NCI-H82 (cell line): ENCODE results near the gene LRRTM1.

Experiments
- DNase-seq: peaks from one replicate; lab custom pipeline; 2025; lab: John Stamatoyannopoulos, UW

LRRTM1 gene

DNA sequence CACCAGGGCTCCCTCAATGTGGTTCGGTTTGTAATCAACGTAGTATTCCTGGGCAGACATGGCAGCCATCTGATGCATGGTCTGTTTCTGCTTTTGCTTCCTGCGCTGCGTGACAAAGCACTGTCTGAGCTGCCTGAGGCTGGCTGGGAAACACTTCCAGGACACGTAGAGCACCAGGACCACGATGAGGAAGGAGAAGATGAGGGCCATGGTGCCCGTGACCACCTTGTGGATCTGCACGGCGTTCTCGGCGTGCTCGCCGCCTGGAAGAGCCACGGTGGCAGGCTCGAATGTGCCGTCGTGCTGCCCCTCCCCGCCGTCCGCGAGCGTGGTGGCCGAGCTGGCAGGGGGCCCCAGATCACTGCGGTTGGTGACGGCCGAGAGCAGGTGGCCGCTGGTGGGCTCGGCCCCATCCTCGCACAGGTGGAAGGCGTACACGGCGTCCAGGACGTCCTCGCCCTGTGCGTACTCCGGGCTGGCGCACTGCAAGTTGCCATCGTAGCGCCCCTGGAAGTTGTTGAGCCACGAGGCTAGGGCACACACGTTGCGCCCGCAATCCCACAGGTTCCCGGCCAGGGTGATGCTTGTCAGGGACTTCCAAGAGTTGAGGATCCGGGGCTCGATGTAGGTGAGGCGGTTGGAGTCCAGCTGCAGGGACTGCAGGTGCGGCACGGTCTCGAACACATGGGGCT lies 2.1 kb downstream of the LRRTM1 start:
- peak; percentile 53 for DNase-seq

DNA sequence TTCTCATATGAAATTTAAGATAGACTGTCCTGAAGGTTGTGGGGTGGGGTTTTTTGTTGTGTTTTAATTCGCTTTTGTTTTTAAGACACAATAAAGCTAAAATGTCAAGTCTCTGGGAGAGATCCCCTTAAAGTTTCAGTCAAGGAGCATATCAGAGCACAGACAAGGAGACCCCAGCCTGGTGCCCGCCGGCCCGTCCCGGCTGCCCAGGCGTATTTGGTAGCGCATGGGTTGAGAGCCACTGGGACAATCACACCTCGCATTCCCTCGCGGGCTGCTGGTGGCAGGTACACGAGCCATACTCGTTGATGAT lies 2.6 kb downstream of the LRRTM1 start:
- DNase-seq = no peak

DNA sequence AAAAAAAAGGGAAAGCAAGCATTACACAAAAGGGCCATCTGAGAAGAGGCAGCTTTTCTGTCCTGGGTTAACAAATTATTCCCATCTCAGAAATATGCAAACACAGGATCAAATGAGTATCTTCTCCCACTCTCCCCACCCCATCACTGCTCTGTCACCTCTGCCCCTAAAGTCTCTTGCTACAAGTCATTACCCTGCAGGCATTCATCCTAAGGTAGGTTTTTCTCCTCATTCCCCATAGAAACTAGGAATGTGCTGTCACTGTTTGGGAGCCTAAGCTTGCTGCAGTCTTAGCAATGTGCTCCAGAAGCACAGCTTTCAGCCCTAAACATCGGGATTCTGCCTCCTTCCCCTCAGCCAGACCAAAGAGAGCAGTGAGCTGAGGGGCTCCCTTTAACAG lies 3.6 kb downstream of the LRRTM1 start:
- DNase-seq = peak; percentile 18

DNA sequence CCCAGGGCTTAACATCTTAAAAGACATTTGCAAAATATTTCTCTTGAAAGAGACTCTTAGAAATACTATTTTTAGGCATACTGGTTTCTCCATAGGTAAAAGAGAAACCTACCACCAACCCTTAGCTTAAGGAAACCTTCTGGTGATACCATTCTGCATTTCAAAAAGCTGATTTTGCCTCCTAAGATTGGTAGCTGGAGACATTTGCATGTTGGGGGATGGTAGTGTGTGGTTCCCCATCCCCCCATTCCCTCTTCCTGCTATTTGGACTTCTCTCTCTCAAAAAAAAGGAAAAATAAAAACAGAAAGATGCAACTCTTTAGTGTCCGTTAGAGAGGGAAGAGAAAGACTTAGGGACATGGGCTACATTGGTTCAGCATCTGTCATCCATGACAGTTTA lies 4.2 kb downstream of the LRRTM1 start:
- DNase-seq = no peak

DNA sequence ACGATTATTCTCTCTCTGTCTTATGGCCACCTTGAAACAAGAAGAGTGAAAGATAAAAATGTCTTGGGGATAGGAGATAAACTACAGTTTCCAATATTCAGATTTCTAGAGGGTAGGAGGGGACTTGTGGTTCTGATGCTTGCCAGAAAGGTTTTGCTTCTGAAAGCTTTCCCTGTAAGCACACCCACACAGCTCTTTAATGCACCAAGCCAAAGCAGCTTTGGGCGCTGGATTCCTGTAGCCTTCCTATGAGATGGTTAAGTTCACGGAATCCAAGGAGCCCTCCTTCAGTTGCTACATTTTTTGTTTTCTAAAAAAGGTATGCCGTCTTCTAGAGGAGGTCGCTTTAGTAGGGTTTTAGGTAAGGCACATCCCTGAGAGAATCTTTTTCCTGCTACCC lies 4.9 kb downstream of the LRRTM1 start:
- DNase-seq = peak; percentile 38

DNA sequence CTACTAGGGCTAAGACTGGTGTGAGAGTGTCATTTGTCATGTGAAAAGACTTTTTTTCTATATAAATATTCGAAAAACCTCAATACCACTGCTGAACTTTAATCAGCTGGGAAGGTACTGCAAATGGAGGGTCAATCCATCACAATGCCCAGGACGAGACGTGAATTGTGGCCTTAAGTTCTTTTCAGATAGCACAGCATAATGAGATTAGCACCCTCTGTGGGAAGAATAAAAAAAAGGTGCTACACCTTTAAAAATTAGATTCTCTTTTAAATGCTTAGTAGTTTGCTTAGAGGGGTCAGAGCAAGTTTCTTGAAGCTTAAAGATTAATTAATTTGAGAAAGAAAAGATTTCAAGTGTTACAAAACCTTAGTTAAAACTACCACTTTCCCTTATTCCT lies 5.6 kb downstream of the LRRTM1 start:
- DNase-seq = peak; percentile 40

DNA sequence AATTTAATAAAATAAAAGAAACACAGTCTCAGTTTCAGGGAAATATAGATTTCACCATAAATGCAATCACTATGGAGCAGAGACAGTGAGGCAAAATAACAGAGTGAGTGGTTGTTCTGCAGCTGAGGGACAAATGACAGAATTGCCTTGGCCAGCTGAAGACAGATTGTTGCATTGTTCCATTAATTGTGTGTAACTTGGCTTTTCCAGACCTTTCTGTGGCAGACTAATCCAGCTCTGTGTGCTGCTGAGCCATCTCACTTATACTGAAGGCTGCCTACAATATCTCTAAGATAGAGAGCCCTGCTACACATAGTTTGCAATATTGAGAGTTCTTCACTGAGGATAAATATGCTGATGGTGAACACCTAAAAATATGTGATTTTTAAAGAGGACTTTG lies 11.5 kb downstream of the LRRTM1 start:
- peak; percentile 38 for DNase-seq

DNA sequence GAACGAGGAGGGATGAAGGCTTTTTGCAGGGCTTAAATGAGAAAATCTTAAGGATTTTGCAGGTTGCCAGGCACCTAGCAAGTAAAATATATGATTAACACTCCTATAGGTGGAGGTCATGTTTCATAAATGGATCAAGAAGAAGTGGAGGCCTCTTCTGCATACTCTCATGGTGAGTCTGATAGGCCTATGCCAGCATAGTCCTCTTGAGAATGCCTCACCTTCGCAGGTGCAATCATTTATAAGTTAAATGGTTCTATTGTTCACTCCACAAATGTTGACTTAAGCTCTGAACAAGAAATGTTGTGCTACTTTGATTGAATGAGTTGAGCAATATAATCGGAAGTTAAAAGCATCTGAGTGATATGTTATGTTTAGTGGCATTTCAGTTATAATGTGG lies 12.1 kb downstream of the LRRTM1 start:
- DNase-seq = no peak

DNA sequence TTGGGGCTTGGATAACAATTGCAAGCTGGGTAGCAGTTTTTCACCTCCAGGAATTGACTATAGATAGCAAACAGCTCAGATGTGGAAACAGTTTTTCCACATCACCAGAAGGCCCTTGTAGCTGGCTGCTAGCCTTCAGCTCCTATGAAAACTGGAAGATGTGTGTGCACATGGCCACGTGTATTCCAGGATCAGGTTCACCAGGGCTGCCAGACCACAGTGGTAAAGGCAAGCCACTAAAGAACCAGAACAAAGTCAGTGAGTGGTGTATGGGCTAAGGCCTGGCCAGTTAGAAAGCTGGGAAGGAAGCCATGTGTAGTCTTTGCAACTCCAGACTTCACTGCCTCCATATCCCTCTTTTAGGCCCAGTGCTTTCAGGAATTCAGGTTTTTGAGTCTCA lies 12.9 kb downstream of the LRRTM1 start:
- DNase-seq = no peak

DNA sequence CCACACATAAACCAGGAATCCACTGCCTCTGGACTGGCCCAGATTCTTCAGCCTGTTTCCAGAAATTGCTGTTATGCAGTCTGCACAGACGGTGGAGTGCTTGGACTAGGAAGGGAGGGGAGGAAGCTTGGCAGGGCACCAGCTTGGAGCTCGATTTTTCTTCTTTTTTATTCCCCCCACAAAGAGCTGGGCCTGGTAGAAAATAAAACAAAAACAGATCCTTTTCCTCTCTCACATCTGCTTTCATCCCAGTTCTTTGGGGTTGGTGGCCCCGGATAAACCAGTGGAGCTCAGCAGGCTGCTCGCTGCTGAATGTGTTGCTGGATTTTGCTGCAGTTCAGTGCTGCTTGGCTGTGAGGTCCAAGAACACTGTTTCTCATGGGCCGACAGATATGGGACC lies 16.0 kb downstream of the LRRTM1 start:
- DNase-seq = peak; percentile 37

DNA sequence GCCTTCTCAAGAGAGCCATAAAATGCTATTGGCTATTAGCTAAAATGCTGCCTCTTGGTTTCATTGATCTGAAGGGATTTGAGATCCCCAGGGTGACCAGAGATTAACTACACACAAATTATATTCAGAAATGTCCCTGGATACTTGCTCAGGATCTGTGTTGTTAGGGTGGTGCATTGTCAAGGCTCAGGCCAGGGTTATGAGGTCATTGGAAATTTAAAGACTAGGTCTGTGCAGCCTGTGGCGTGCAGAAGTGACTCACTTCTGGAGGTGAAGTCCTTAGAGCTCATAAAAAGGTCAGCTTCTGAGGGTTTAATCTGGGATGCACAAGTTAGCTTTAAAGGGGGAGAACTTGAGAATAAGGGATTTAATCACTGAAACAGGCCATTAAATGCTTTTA lies 23.5 kb downstream of the LRRTM1 start:
- no peak for DNase-seq

DNA sequence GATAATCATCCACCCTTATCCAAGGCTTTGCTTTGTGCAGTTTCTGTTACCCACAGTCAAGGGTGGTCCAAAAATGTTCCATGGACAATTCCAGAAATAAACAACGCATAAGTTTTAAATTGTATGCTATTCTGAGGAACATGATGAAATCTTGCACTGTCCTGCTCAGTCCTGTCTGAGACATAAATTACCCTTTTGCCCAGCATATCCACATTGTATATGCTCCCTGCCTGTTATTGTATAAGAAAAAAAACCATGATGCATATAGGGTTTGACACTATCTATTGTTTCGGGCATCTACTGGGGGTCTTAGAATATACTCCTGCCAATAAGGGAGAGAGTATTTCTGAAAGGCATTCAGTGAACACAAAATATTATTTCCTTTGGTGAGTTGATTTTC lies 24.0 kb downstream of the LRRTM1 start:
- DNase-seq = no peak

DNA sequence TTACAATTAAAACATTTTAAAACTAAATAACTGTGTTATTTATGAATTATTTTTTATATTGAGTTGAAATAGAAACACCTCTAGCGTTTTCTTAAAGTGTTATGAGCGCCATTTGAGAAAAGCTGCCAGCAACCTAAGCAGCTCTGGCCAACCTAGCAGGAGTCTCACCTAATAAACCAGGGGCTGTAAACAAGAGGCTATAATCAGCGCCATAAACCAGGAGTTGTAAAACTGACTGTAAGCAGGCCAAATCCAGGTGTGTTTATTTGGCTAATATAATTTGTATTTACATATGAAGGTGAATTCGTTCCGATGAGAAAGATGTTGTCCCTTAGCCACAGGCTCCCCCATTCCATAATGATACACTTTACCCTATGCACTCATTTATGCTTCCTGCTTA lies 34.7 kb downstream of the LRRTM1 start:
- DNase-seq = no peak

DNA sequence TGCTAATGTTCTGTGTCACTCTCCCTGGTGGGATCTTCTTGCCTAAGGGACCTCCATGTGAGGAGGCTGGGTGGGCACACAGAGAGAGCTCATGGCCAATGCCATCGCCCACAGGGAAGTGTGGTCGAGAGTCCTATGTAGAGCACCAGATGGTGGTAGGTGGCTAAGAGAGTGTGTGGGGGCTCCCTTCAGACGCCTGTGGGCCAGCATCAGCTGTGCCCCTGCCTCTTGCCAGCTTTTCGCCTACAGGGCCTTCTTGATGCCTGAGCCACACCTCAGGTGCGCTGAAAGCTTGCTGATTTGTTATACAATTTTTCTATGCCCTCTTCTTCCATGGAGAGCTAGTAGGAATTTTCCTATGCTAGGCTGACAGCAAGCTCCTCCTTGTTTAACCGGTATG lies 38.3 kb downstream of the LRRTM1 start:
- DNase-seq = no peak

DNA sequence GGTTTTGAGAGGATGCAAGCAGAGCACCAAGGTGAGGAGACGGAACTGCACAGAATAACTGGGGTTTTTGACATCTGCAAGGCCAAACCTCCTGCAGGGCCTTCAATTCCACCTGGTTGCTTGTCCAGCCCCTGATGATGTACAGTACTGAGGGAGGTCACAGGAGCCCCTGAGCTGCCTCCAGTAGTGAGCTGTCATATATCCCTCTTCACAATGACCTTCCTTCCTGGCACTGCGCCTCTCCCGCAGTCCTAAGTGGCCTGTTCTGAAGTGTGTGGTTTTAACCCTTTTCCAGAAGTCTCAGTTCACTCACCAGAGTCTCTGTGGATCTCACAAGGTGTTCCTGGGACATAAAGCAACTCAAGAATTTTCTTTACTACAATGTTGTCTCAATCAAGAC lies 45.3 kb downstream of the LRRTM1 start:
- no peak for DNase-seq

DNA sequence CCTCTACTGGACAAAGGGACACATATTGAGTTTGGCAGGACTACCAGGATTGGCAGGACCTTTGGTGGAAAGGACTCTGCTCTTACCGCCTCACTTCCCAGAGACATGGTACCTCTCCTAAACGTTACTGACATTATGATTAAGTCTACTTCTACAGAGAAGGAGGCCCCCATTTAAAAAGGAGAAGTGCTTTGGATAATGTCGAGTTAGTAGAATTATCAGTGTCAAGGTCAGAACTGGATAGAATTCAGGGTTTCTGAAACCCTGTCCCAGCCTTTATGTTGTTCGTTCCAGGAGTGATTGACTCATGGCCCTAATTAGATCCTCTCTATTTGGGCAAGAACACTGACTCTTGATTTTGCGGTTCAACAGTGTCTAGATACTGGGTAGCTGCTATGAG lies 45.8 kb downstream of the LRRTM1 start:
- no peak for DNase-seq

DNA sequence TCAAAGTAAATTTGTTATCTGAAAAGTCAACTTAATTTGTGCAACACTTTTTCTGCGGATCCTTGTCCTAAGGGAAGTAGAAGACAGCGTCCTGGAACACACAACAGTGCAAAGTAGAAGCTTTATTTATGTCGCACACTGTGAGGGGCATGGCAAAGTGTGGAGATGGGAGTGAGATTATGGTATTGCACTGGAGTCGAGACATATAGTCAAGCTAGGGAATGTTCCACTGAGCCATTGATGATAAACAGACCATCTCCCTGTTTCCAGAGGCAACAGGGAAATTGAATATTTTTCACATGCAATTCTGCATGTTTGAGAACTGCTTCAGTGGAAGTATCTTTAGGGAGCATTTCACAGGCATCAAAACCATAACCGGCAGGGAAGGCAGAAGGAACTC lies 46.2 kb downstream of the LRRTM1 start:
- no peak for DNase-seq

DNA sequence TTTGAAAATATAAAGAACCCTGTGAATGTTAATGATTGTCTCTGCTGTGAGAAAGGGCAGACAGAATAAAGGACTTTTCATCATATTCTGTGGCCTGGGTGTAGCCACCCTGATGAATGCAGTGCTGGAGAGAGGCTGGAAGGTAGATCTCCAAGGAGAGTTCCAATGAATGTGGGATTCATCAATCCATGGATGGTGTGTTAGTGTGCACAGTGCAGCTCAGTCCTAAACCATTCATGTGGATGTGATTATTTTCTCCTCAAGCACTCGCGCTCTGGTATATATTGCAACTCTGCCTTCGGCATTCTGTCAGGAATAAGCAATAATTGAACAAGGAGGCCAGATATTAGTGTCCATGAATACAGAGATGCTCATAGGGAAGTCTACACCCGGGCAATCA lies 47.1 kb downstream of the LRRTM1 start:
- DNase-seq = no peak

DNA sequence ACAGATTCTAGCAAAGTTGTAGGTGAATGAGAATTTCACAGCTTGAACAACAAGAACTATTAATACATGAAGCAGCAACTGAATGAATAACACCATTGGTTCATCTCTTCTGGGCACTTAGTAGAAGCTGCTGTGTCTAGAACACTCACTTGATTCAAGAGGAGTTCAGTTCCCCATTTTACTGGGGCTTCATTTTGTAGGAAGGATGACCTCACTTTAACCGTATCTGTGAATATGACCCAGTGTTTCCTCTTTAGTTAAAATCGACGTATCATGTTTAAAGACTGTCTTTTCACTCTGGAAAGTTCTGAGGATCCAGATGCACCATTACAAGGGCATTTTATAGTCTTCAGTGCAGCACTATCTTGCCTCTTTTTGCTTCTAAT lies 47.8 kb downstream of the LRRTM1 start:
- no peak for DNase-seq

DNA sequence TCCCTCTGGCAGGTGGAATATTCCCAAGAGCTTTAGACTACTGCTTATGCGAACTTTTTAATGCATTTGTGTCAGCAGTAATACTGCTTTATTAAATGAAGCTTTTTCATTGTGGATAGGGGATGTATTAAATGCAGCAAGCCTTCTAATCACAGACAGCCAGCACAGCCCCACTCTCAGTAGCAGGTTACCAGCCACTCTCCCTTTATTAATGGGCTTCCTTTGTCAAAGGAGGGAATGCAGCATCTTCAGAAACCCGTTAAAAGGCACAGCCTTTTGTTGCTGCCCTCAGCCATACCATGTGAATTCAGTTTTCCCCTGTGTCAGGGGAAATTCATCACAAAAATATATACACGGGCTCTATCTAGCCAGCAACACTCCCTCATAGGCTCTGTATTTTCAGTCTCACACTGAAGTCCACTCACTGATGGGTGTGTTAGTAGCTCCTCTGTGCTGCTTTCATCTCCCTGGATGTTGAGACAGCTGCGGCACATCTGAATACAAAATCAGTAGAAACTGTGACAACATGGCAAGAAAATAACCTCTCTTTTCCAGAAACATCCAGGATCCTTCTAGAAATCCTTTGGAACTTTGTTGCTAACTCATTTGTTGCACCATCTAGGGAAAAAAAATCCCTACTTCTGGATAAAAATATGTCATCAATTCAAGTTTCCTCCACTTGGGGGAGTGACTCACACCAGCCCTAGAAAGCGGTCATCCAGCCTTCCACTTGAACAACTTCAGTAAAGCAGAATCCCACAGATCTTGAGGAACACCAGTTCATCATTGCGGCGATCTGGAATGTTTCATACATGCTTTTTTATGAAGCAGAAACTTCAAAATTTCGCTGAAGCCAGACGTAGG lies 48.4 kb downstream of the LRRTM1 start:
- DNase-seq = peak; percentile 65

DNA sequence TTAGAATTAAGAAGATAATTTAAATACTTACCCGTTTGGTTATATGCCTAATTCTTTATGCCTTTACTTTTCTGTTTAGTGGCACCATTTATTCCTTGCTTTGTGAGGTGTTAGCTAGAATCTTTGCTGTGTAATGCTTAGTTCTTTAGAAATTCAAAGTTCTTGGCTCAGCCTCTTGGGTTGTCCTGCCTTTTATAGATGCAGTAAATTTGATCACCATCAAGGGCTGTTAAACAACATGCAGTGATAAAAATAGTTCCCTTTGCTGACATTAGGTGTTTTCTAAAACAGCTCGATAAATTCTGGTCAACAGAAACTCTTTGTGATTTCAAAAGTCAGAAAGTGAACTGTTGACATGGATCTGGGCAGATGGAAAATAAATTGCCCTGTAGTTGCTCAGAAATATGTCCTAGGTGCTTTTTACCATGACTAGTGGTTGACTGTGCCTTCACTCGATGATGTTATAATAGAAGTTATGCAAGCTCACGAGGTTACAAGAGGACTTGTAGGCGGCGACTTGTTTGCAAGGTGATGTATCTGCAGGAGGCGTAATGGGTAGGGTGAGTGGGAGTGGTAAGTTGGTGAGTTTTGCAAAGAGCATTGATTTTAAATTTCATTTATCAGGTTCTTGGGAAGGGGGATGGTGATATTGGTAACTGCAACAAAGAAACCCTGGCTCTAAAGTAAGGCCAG lies 52.1 kb downstream of the LRRTM1 start:
- no peak for DNase-seq
